GM18499 (cell line): ENCODE data around the gene TRAF2.
"Not testable (repeated sequence)": the region's sequence is repeated elsewhere in the genome, so short reads cannot be mapped to it uniquely, and the experiment has no call there.

Source experiments
- ATAC-seq: cut with Tn5 transposase; IDR thresholded peaks from one replicate; pipeline ENCODE4 v1.9.1; 2021; ENCODE audit warnings: moderate number of reproducible peaks; ENCODE audit not compliant: insufficient read depth, unreplicated experiment

TRAF2 gene

DNA sequence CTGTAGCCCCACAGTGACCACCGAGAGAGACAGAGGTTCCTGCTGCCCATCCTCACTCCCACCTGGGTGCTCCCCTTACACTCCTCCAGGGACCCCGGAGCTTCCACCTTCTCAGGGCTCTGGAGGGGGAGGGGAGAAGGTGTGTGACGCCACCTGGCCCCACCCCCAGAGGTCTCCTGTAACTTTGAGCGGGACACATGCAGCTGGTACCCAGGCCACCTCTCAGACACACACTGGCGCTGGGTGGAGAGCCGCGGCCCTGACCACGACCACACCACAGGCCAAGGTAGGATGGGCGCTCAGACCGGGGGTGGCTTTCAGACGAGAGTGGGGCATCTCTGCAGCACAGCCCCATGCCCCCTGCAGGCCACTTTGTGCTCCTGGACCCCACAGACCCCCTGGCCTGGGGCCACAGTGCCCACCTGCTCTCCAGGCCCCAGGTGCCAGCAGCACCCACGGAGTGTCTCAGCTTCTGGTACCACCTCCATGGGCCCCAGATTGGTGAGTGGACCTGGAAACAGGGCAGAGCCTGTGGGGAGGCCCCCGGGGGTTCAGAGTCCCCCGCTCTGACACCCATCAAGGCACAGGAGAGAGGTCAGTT is 29.7 kb upstream of the TRAF2 start:
- ATAC-seq: no peak

DNA sequence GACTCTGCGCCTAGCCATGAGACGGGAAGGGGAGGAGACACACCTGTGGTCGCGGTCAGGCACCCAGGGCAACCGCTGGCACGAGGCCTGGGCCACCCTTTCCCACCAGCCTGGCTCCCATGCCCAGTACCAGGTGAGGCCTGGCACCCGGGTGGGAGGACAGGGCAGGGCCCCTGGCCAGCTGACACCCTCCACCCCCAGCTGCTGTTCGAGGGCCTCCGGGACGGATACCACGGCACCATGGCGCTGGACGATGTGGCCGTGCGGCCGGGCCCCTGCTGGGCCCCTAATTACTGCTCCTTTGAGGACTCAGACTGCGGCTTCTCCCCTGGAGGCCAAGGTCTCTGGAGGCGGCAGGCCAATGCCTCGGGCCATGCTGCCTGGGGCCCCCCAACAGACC is 29.1 kb upstream of the TRAF2 start:
- ATAC-seq: no peak

DNA sequence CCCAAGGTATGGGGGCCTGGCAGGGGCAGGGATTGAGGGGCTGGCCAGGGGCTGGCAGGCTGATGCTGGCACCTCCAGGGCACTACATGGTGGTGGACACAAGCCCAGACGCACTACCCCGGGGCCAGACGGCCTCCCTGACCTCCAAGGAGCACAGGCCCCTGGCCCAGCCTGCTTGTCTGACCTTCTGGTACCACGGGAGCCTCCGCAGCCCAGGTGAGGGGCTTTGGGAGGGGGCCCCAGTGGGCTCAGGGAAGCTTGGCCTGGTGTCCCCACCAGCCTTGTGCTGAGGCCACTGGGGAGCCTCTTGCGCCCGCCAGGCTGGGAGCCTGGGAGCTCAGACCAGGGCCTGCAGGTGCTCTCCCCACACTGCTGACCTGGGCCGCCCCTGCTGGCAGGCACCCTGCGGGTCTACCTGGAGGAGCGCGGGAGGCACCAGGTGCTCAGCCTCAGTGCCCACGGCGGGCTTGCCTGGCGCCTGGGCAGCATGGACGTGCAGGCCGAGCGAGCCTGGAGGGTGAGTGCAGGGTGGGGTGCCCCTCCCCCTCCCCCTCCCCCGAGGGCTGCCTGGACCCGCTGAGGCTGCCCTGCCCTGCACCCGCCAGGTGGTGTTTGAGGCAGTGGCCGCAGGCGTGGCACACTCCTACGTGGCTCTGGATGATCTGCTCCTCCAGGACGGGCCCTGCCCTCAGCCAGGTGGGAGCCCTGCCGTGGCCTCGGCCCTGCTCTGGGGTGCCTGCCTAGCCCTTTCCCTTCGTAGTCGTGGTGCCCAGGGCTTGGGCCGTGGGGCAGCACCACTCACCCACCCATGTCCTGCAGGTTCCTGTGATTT is 28.5 kb upstream of the TRAF2 start:
- no peak for ATAC-seq

DNA sequence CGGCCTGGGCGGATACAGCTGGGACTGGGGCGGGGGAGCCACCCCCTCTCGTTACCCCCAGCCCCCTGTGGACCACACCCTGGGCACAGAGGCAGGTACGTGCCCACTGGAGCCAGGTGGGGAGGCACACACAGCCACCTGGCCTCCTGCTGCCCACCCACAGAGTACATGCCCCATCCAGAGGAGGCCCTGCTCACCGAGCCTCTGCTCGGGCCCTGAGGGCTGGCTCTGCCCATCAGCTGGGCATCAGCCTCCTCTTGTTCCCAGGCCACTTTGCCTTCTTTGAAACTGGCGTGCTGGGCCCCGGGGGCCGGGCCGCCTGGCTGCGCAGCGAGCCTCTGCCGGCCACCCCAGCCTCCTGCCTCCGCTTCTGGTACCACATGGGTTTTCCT is 27.9 kb upstream of the TRAF2 start:
- no peak for ATAC-seq

DNA sequence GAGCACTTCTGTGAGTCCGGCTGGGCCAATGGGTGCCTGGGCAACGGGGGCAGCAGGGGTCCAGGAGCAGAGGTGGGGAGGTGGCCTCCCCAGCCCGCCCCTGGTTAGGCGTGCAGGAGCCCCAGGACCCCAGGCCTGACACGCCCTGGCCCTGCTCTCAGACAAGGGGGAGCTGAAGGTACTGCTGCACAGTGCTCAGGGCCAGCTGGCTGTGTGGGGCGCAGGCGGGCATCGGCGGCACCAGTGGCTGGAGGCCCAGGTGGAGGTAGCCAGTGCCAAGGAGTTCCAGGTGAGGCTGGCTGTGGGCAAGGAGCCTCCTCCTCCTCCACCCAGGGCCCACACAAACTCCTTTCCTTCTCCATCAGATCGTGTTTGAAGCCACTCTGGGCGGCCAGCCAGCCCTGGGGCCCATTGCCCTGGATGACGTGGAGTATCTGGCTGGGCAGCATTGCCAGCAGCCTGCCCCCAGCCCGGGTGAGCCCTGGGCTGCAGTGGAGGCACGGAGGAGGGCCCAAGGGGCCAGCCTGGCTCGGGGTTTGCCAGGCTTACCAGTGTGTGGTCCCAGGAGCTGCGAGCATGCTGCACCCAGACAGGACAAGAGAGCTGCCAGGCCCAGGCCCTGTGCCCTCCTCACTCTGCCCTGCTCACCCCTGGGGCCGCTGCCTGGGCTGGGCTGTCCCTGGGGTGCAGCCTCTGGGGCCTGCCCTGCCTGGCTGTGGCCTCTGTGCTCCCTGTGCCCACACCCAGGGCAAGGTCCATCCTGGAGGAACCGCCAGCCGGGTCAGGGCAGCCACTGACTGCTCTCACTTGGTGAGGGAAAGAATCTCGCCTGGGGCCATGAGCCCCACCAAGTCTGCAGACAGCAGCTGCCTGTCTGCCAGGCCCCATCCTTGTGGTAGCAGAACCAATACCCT is 27.2 kb upstream of the TRAF2 start:
- ATAC-seq: no peak

DNA sequence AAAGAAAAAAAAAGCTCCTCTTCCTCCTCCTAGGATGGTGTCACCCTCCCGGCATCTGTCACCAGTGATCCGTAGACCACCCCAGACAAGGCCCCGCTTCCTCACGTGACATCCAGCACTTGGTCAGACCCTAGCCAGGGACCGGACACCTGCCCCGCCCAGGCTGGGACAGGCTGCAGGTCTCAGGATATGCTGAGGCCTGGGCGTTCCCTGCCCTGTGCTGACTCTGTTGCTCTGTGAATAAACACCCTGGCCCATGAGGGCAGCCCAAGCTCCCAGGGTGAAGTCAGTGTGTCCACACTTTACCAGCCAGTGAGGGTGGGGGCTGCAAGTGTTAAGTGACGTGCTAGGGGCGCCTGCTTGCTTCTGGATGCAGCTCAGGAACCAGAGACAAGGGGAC is 25.8 kb upstream of the TRAF2 start:
- ATAC-seq: no peak

DNA sequence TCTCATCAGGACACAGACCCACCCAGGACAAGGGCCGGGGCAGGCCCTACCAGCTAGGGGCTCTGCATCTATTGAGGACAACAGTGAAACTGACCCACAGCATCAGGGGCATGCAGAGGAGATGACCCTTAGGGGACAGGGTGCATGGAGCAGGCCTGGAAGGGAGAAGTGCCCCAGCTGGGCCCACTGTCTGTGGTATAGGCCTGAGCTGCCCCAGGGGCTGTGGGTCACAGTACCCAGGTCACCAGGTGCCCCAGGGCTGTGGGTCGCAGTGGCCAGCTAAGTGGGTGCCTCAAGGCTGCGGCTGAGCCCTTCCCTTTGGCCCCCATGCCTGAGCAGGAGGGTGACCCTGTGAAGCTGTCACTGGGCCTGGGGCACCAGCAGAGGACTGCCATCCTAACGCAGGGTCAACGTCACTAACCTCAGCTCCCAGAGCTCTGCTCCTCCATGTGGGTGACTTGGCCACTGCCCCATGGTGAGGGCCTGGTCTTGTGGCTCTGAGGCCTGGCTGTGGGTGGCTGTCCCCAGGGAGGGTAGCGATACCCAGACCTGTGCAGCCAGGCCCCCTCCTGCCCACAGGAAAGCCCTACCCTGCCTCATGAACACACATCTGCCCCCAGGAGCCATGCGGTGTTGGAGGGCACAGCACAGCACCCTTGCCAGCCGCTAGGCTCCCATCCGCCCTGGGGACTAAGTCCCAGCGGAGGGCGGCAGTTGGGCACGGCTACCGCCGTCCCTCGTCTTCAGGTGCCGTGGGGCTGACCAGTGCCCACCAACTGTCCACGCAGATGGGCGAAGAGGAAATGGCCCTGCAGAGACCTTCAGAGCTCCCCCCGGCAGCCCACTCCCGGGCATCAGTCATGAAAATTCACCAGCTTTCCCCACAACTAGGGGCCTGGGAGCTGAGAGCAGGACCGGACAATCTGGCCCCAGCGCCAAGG is 25.1 kb upstream of the TRAF2 start:
- ATAC-seq: no peak

DNA sequence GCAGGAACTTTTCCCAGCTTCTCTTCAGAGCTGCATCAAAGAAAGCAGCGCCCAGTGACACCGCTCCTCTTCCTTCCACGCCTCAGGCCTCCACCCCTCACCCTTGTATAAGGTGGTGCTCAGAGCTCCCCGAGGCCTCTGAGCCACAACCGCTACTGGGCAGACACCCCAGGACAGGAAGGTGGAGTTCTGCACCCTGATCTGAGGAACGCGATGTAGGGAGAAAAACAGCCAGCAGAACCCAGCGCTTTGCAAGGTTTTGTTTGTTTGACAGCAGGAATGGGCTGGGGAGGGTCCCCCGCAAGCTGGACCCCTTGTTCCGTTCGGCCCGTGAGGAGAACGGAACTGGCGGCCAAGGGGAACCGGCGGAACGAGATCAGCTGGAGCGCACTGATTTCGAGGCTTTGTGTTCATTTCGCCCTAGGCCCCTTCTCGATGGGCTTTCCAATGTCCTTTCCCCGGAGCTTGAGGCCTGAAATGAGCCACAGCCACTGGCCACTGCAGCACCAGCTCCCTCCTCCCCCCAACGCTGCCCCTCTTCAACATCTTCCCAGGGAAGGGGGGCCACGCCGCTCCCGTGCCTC is 24.4 kb upstream of the TRAF2 start:
- ATAC-seq: no peak

DNA sequence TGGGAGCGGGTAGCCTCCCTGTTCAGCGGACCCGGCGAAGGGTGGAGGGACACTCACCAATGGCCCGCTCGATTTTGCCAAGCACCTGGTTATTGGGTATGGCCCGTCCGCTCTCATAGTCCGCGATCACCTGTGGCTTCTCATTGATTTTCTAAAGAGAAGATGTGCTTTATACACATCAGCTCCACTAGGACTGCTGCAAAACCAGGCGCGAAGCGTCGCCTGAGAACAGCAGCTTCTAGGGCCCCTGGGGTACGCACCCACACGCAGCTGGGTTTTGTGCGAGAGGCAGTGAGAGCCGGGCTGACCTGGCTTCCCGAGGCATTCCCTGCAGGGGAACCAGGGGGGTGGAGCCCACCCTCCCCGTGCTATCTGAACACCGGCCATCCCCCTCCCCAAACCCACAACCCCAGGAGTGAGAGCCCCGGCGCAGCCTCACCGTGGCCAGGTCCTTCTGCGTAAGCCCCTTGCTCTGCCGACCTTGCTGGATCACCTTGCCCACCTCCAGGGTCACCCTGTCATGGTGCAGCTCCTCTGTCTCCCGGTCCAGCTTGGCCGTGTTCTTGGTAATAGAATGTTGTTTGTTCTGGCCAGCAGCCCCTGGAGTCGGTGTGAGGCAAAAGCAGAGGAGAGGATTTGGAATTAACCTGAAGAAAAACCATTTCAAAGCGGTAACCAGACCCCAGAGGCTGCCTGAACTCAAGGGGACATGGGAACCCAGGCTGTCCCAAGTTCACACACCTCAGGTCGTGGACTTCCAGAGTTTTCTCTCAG is 23.3 kb upstream of the TRAF2 start:
- no peak for ATAC-seq

DNA sequence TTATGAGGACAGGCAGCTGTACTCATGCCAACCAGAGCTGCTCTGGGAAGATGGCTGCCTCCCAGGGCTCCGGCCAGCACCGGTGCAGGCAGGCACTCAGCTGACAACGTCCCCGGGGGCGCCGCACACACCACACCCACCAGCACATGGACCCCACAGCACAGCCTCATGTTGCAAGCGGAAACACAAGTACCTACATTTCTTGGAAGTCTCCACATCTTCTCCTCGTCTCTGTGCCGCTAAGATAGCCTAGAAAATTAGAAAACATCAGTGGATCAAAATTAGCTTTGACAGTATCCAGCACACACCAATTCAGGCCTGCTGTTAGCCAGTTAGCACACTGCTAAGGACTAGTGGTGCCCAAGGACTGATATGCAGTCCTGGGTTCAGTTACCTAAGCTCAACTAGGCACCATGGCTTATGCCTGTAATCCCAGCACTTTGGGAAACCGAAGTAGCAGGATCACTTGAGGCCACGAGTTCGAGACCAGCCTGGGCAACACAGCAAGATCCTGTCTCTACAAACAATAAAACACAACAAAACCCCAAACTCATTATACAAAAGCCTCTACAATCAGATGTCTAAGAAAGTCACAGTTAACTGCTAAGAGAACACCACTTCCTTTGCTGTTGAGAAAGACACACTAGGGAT is 22.6 kb upstream of the TRAF2 start:
- ATAC-seq: no peak

DNA sequence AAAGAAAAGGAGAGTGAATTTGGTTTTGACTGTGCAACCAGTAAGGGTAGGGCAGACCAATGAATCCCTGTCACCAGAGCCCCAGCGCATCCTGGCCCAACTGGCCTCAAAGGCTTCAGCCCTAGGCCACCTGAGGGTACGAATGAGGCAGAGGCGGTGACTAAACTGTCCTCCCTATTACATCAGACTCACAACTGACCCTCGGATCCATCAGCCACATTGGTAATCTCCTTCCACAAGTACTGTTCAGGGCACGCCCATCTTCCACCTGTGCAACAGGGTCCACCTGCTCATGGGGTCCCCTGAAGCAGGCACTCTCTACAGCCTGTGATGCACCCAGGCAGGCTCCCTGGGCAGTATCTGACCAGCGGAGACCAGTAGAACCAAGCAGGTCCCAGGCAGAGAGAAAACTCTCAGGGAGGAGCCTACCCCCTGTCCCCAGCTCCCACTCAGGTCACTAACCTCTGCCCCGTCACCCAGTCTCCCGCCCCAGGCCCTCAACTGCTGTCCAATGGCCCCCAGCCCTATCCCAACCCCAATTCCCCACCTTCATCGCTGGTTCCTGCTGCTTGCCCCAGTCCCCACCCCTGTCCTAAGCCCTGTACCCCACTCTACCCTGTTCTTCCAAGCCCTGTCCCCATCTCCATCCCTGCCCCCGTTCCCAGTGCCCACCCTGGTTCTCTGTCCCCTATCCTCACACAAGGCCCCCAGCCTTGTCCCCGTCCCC is 21.1 kb upstream of the TRAF2 start:
- no peak for ATAC-seq

DNA sequence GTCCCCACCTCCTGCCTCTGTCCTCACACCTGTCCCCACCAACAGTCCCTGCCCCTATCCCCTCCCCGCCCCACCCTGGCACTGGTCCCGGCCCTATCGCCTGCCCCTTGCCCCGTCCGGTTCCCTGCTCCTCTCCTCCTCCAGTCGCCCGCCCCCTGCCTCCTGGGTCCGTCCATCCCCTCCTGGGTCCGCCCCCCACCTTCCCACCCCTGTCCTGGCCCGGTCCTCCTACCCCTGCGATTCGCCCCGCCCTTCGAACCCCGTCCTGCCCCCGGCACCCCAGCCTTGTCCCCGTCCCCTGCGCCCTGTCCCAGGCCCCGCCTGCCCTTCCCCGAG is 20.6 kb upstream of the TRAF2 start:
- ATAC-seq: no peak

DNA sequence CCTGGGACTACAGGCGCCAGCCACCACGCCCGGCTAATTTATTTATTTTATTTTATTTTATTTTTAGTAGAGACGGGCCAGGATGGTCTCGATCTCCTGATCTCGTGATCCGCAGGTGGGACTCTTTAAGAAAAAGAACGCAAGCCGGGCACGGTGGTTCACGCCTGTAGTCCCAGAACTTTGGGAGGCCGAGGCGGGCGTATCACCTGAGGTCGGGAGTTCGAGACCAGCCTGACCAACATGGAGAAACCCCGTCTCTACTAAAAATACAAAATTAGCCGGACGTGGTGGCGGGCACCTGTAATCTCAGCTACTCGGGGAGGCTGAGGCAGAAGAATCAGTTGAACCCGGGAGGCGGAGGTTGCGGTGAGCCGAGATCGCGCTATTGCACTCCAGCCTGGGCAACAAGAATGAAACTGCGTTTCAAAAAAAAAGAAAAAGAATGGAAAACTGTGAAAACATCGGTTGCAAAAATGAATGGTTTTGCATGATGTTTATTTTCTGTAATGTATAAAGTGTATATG is 19.4 kb upstream of the TRAF2 start:
- ATAC-seq: not testable (repeated sequence)

DNA sequence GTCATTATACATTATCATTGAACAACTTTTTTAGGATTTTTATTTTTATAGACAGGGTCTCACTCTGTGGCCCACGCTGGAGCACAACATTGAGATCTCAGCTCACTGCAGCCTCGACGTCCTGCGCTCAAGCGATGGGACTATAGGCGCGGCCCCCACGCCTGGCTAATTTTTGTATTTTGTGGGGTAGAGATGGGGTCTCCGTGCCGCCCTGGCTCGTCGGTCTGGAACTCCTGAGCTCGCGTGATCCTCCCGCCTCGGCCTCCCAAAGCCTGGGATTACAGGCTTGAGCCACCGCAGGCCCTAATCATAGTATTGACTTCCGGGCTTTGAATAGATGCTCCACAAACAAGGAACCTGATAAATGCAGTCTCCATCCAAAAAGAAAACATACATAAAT is 18.8 kb upstream of the TRAF2 start:
- ATAC-seq: no peak

DNA sequence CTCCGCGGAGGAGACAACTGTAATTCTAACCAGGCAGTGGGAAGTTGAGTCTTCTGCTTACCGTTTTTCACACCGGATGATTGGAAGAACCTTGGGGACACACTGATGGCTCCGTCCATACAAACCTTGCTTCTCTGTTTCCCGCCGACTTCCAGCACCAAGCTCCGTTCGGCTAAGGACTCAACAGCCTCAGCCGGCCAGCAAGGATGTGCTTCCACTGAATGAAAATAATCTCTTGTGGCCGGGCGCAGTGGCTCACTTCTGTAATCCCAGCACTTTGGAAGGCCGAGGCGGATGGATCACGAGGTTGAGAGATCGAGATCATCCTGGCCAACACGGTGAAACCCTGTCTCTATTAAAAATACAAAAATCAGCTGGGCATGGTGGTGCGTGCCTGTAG is 18.4 kb upstream of the TRAF2 start:
- ATAC-seq: no peak

DNA sequence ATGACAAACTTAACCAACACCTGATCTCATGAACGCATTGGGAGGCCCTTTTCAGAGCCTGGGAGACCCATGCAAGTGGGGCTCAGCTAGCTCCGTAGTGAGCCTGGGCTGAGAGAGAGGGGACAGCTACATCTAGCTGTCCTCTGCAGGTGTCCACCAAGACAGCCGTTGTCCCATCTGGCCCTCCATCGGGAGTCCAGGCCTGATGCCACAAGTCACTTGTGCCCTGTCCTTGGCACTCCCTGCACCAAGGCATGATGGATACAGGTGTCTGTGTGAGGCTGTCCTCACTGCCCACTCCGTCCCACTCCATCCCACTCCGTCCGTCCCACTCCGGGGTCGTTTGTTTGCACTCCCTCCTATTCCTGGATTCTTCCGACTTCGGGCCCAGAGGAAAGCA is 17.7 kb upstream of the TRAF2 start:
- no peak for ATAC-seq

DNA sequence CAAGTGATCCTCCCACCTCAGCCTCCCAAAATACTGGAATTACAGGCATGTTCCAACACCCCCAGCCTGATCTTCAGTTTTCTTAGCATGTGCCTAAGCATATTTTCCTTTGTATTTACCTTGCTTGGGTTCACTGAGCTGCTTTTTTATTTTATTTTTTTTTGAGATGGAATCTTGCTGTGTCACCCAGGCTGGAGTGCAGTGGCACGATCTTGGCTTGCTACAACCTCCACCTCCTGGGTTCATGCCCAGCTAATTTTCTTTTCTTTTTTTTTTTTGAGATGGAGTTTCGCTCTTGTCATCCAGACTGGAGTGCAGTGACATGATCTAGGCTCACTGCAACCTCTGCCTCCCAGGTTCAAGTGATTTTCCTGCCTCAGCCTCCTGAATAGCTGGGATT is 16.7 kb upstream of the TRAF2 start:
- ATAC-seq: not testable (repeated sequence)

DNA sequence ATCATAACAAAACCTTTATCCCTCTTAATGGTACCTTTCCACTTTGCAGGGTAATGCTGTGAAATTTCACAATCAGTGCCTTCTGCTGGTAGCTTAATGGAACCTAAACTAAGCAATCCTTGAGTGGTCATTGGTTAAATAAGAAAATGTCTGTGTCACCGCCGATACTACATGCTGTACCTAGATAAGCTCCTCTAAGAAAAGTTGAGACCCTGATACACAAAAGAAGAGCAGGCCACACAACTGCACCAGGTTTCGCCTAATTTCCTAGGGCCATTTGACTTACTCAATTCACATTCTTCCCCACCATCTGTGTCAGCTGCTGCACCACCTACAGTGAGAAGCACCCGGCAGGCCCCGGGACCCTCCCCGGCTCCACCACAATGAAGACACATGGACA is 11.2 kb upstream of the TRAF2 start:
- no peak for ATAC-seq
